NCI-H2081 treated with DMSO at 0.1 percent for 48 hours (cell line): ENCODE data around the gene CARMIL1.
"Not testable (repeated sequence)": the region's sequence is repeated elsewhere in the genome, so short reads cannot be mapped to it uniquely, and the experiment has no call there.

Experiments used
- DNase-seq: peaks from one replicate; lab custom pipeline; 2025; lab: John Stamatoyannopoulos, UW

CARMIL1 gene

GRCh38 chr6:25277857-25278256 lies 1.3 kb upstream of the CARMIL1 start:
- DNase-seq = no peak

- no peak for DNase-seq
Observed at GRCh38 chr6:25278261-25278913, 787 bp upstream of the CARMIL1 start.

- DNase-seq = no peak
Observed at GRCh38 chr6:25279748-25280343, 672 bp downstream of the CARMIL1 start.

GRCh38 chr6:25280344-25281074 lies 1.3 kb downstream of the CARMIL1 start:
- no peak for DNase-seq

GRCh38 chr6:25286891-25287290 lies 7.7 kb downstream of the CARMIL1 start:
- DNase-seq = no peak

GRCh38 chr6:25287941-25288340 lies 8.8 kb downstream of the CARMIL1 start:
- DNase-seq = no peak

GRCh38 chr6:25288518-25288917 lies 9.3 kb downstream of the CARMIL1 start:
- DNase-seq = no peak

- no peak for DNase-seq
Observed at GRCh38 chr6:25290306-25291060, 11.3 kb downstream of the CARMIL1 start.

GRCh38 chr6:25292384-25292783 lies 13.2 kb downstream of the CARMIL1 start:
- no peak for DNase-seq

GRCh38 chr6:25295651-25296050 lies 16.5 kb downstream of the CARMIL1 start:
- no peak for DNase-seq

GRCh38 chr6:25296217-25296905 lies 17.2 kb downstream of the CARMIL1 start:
- no peak for DNase-seq

GRCh38 chr6:25297039-25297441 lies 17.9 kb downstream of the CARMIL1 start:
- DNase-seq = no peak

GRCh38 chr6:25297823-25298522 lies 18.8 kb downstream of the CARMIL1 start:
- no peak for DNase-seq

- DNase-seq = not testable (repeated sequence)
Observed at GRCh38 chr6:25298523-25298865, 19.3 kb downstream of the CARMIL1 start.

GRCh38 chr6:25301362-25301761 lies 22.2 kb downstream of the CARMIL1 start:
- DNase-seq = no peak

GRCh38 chr6:25302151-25302550 lies 23.0 kb downstream of the CARMIL1 start:
- no peak for DNase-seq

- no peak for DNase-seq
Observed at GRCh38 chr6:25302677-25303128, 23.5 kb downstream of the CARMIL1 start.

- DNase-seq = no peak
Observed at GRCh38 chr6:25303254-25303653, 24.1 kb downstream of the CARMIL1 start.

GRCh38 chr6:25306379-25306778 lies 27.2 kb downstream of the CARMIL1 start:
- no peak for DNase-seq

GRCh38 chr6:25307805-25308494 lies 28.8 kb downstream of the CARMIL1 start:
- DNase-seq = no peak

- DNase-seq = no peak
Observed at GRCh38 chr6:25309886-25310285, 30.7 kb downstream of the CARMIL1 start.
